Adrenal gland (tissue), 5 donors: ENCODE measurements around the gene PRRT4.

Source experiments
- CTCF ChIP-seq, 6 experiments: fragments of 450-650 bp in 4 of 6; fragments of 200-600 bp in 2 of 6; sonication (generic) in 1 of 6; IDR thresholded peaks; 1 replicate in 5 of 6; 2 replicates in 1 of 6; pipeline versions ENCODE4 v1.5.1 to v1.8.0; 2016 to 2021; ENCODE audit warnings: antibody characterized with exemption in 6 of 6, mild to moderate bottlenecking in 2 of 6, moderate library complexity in 1 of 6
- POLR2A ChIP-seq, 2 donors: fragments of 450-650 bp; IDR thresholded peaks; one replicate each; pipeline ENCODE4 v1.6.1; 2017; ENCODE audit warnings: antibody characterized with exemption in 2 of 2, mild to moderate bottlenecking in 2 of 2, moderate library complexity in 1 of 2
- donor health status: DM: no; HTN: no; CAD: no.

- TF ChIP-seq CTCF (IDR thresholded peaks at IDR 0.05) (no peak), POLR2A (IDR thresholded peaks at IDR 0.05) (no peak)
Observed at GRCh38 chr7:128303133-128303532, 58.4 kb downstream of the PRRT4 start.
